K562 (cell line): ENCODE results near the gene OCA2. TPM values are rescaled to one million over a fixed set of nuclear protein-coding genes. Genes with fewer than 3 reads are reported as not detected.

Experiments
- ATAC-seq: fragments of 200-7000 bp; cut with Tn5 transposase; 3 replicates; pipeline ENCODE4 v1.9.1; 2020; ENCODE audit warnings: moderate library complexity
- BruUV-seq: library from RNA; stranded (reverse); fragments of 400-500 nt; replicated peaks from 2 replicates; lab custom pipeline; 2021; lab: Mats Ljungman, UMichigan
- CTCF ChIA-PET: fragments of 300-600 bp; formaldehyde crosslinking; extraction: SDS; loops from one replicate; lab custom pipeline; 2021; ENCODE audit warnings: low intra/inter-chr PET ratio; lab: Yijun Ruan, JAX
- POLR2A ChIA-PET: fragments of 300-600, 350-650 bp; sonication (Branson Sonifier 250); formaldehyde crosslinking; extraction: SDS; loops from one replicate; lab custom pipeline; 2021; ENCODE audit warnings: antibody characterized with exemption, inconsistent platforms; lab: Yijun Ruan, JAX
- DNase-seq, 4 experiments: peaks; one replicate each; pipeline versions ENCODE4 v3.0.0 to v3.0.0-alpha.2; 2011 to 2018; ENCODE audit warnings: low spot score in 3 of 4, mixed read lengths in 3 of 4; ENCODE audit errors: extremely low read depth in 1 of 4
- FAIRE-seq: peaks from 2 replicates; lab custom pipeline; 2011; peaks lifted over from hg19 to GRCh38; lab: Jason Lieb, UNC
- H2AFZ ChIP-seq: 2 replicates; pipeline ENCODE4 v1.6.0; 2011; ENCODE audit warnings: low read depth, low read length, control low read depth, inconsistent platforms
- H3K27ac ChIP-seq: fragments of 200-600 bp; 3 replicates; pipeline ENCODE4 v1.8.0; 2011; ENCODE audit warnings: low read depth, mild to moderate bottlenecking, control low read depth, inconsistent platforms, low read length, moderate library complexity, mixed read lengths; ENCODE audit errors: extremely low read depth
- H3K27me3 ChIP-seq, 2 experiments: fragments of 300-600 bp in 1 of 2; 2 replicates in 1 of 2; 3 replicates in 1 of 2; pipeline versions ENCODE4 v1.6.0 to v1.8.0; 2011; ENCODE audit warnings: inconsistent platforms in 2 of 2, low read length in 2 of 2, mild to moderate bottlenecking in 1 of 2, mixed read lengths in 1 of 2, moderate library complexity in 1 of 2; ENCODE audit not compliant: control insufficient read depth in 2 of 2, insufficient read depth in 2 of 2
- H3K36me3 ChIP-seq: fragments of 300-600 bp; 3 replicates; pipeline ENCODE4 v1.8.0; 2011; ENCODE audit warnings: mild to moderate bottlenecking, low read length, inconsistent platforms; ENCODE audit not compliant: control insufficient read depth, insufficient read depth
- H3K4me1 ChIP-seq, 2 experiments: fragments of 200-600 bp in 1 of 2; replicated peaks in 1 of 2; 2 replicates in 1 of 2; 3 replicates in 1 of 2; pipeline versions ENCODE4 v1.5.1 to v1.8.0; 2011; ENCODE audit warnings: inconsistent platforms in 2 of 2, low read length in 2 of 2, mild to moderate bottlenecking in 1 of 2, mixed read lengths in 1 of 2, moderate library complexity in 1 of 2; ENCODE audit not compliant: control insufficient read depth in 2 of 2, insufficient read depth in 2 of 2
- H3K4me2 ChIP-seq: 2 replicates; pipeline ENCODE4 v1.6.1; 2011; ENCODE audit warnings: low read length, control low read depth, inconsistent platforms, mixed read lengths; ENCODE audit not compliant: insufficient read depth
- H3K4me3 ChIP-seq: fragments of 200-600 bp; sonication (generic), shearing (Covaris generic); 2 replicates; pipeline ENCODE4 v1.5.1; 2016; ENCODE audit warnings: control low read depth, inconsistent platforms
- H3K79me2 ChIP-seq: fragments of 200-600 bp; 3 replicates; pipeline ENCODE4 v1.8.0; 2011; ENCODE audit warnings: low read length, inconsistent platforms; ENCODE audit not compliant: control insufficient read depth, insufficient read depth
- H3K9ac ChIP-seq, 2 experiments: 2 replicates each; pipeline versions ENCODE4 v1.6.0 to v1.6.1; 2011; ENCODE audit warnings: low read depth in 2 of 2, low read length in 2 of 2, control low read depth in 1 of 2, inconsistent platforms in 1 of 2, mild to moderate bottlenecking in 1 of 2, mixed read lengths in 1 of 2; ENCODE audit not compliant: insufficient read depth in 1 of 2
- H3K9me1 ChIP-seq: one replicate; pipeline ENCODE4 v1.6.0; 2011; ENCODE audit warnings: inconsistent platforms, mild to moderate bottlenecking, low read length, moderate library complexity; ENCODE audit not compliant: control insufficient read depth, insufficient read depth
- H3K9me3 ChIP-seq: replicated peaks from 2 replicates; pipeline ENCODE4 v1.5.1; 2011; ENCODE audit warnings: low read depth, low read length, inconsistent platforms; ENCODE audit not compliant: control insufficient read depth, insufficient read depth
- H4K20me1 ChIP-seq: replicated peaks from 2 replicates; pipeline ENCODE4 v1.6.1; 2011; ENCODE audit warnings: low read length, inconsistent platforms, mixed read lengths; ENCODE audit not compliant: control insufficient read depth, insufficient read depth
- AFF4 ChIP-seq: sonication (generic); formaldehyde crosslinking; IDR thresholded peaks from 2 replicates; pipeline ENCODE4 v1.8.0; 2023; ENCODE audit warnings: mild to moderate bottlenecking, missing genetic modification reagents
- ARID2 ChIP-seq: fragments of 450-650 bp; IDR thresholded peaks from 2 replicates; pipeline ENCODE4 v1.6.1; 2017; ENCODE audit warnings: antibody characterized with exemption, mild to moderate bottlenecking
- DDX20 ChIP-seq: fragments of 450-650 bp; IDR thresholded peaks from 2 replicates; pipeline ENCODE4 v1.6.1; 2016; ENCODE audit warnings: missing genetic modification characterization, low read depth, mild to moderate bottlenecking, missing compliant biosample characterization, moderate library complexity
- FOXP4 ChIP-seq: sonication (generic); formaldehyde crosslinking; IDR thresholded peaks from 2 replicates; pipeline ENCODE4 v1.8.0; 2022; ENCODE audit warnings: mild to moderate bottlenecking, missing genetic modification reagents, borderline replicate concordance
- HMG20B ChIP-seq: fragments of 250-450 bp; sonication (Bioruptor Pico); IDR thresholded peaks from 2 replicates; pipeline ENCODE4 v1.5.0; 2021; ENCODE audit warnings: mild to moderate bottlenecking
- PML ChIP-seq: IDR thresholded peaks from 2 replicates; pipeline ENCODE4 v1.6.1; 2012; ENCODE audit warnings: low read length, inconsistent platforms
- TARDBP ChIP-seq: fragments of 450-650 bp; IDR thresholded peaks from 2 replicates; pipeline ENCODE4 v1.6.1; 2016
- ZBTB7A ChIP-seq: IDR thresholded peaks from 2 replicates; pipeline ENCODE4 v1.6.1; 2011; ENCODE audit warnings: low read depth, mild to moderate bottlenecking, low read length, moderate library complexity, borderline replicate concordance; ENCODE audit not compliant: control insufficient read depth
- ZNF584 ChIP-seq: fragments of 200-800 bp; sonication (Bioruptor generic); IDR thresholded peaks from 2 replicates; pipeline ENCODE4 v1.6.1; 2016; ENCODE audit warnings: low read depth, mild to moderate bottlenecking, missing genetic modification characterization, missing compliant biosample characterization
- ZNF75A ChIP-seq: fragments of 450-650 bp; formaldehyde crosslinking; IDR thresholded peaks from 2 replicates; pipeline ENCODE4 v1.4.0; 2020; ENCODE audit warnings: mild to moderate bottlenecking
- WGBS: fragments of 100-300 bp; shearing (Covaris generic); methylation state at CpG from one replicate; pipeline ENCODE4 v1.1.6; 2016; ENCODE audit warnings: low coverage, mixed read lengths; ENCODE audit not compliant: insufficient coverage; ENCODE audit errors: missing lambda C conversion rate; 5-methylcytosine and 5-hydroxymethylcytosine counted together
- in situ Hi-C: fragments of 300-500 bp; cut with MboI; formaldehyde crosslinking; loops from 4 replicates; pipeline ENCODE4 v1.15.0; 2018; ENCODE audit warnings: inconsistent platforms, mixed read lengths
- intact Hi-C: fragments of 100-400 bp; cut with micrococcal nuclease; formaldehyde crosslinking; loops from 2 replicates; pipeline ENCODE4 v1.14.2; 2022
- polyA plus RNA-seq, 8 experiments: library from polyadenylated mRNA; depleted of rRNA in 4 of 8; stranded (reverse) in 5 of 8; unstranded in 3 of 8; fragments of >200 nt; fragmentation: Nextera tagmentation in 2 of 8; fragmentation: Illumina TruSeq in 1 of 8; extraction: Ambion mirVana in 2 of 8; extraction: Trizol in 1 of 8; gene quantifications; 2 replicates each; pipeline versions ENCODE4 v1.2.1 to v1.2.3, GENCODE V29; 2011 to 2014; ENCODE audit warnings: inconsistent platforms in 1 of 8, missing spikeins in 1 of 8
- total RNA-seq, 7 experiments: library from RNA; depleted of rRNA in 6 of 7; stranded (reverse); fragments of >200 nt in 6 of 7; fragmentation: Illumina TruSeq in 2 of 7; extraction: Trizol in 2 of 7; gene quantifications; 2 replicates each; pipeline versions ENCODE4 v1.2.1 to v1.2.3, GENCODE V29; 2011 to 2021; ENCODE audit warnings: low replicate concordance in 1 of 7
- TF ChIP-seq, protein P1 (sequence below), 2 experiments: fragments of 250-450 bp in 1 of 2; fragments of 450-650 bp in 1 of 2; sonication (Bioruptor Pico) in 1 of 2; IDR thresholded peaks; 2 replicates each; pipeline versions ENCODE4 v1.6.1 to v1.8.0; 2016 to 2021; ENCODE audit warnings: mild to moderate bottlenecking in 2 of 2, moderate library complexity in 2 of 2, missing compliant biosample characterization in 1 of 2, missing genetic modification characterization in 1 of 2
- TF ChIP-seq, protein P2 (sequence below), 2 experiments: fragments of 450-650 bp in 1 of 2; sonication (generic) in 1 of 2; formaldehyde crosslinking; conservative IDR thresholded peaks; 2 replicates each; pipeline versions ENCODE4 v1.4.0 to v1.8.1; 2020 to 2022; ENCODE audit warnings: mild to moderate bottlenecking in 1 of 2, missing genetic modification reagents in 1 of 2

The OCA2 gene
- total and polyA plus RNA-seq, 9 of the 15 experiments (the other 6 are each of a cell fraction or from before 2014, with no cell fraction given), result 0.07 to 0.59 (median 0.17) TPM; not detected in 1

GRCh38 chr15:28129231-28129848 lies 30.2 kb upstream of the OCA2 start (continued):
- TF ChIP-seq FOXP4, result no peak

DNA sequence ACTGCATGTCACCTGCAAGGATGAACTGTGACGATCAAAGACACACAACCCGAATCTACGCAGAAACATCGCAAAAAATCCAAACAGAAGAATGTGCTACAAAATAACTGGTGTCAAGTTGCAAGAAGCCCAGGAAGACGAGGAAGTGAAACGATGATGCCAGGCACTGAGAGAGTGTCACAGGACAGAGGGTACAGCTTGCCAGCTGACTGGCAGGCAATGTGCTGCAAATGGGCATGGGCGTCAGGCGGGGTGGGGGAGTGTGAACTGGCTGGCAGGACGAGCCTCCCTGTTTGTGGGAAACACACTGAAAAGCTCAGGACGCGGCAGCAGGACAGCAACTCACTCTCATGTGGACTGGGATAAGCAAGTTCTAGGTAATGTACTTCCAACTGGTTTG lies 28.9 kb upstream of the OCA2 start:
- no peaks in the 10 kb centered on the region for H3K9me3 ChIP-seq
- POLR2A ChIA-PET, result no interaction called here
- CTCF ChIA-PET, result no interaction called here
- no peaks in the 10 kb centered on the region for H3K4me1 ChIP-seq
- H3K79me2 ChIP-seq, result no peaks in the 10 kb centered on the region; the same call in 2 of the 3 replicates
- 89% methylated on average over 11 of the region's 11 CpGs for WGBS
- H3K4me2 ChIP-seq, result no peak overlapping the region
- FAIRE-seq (no peak), DNase-seq (no peak), ATAC-seq (no peak)
- H2AFZ ChIP-seq, result no peak overlapping the region
- intact Hi-C loops (no loop called here), in situ Hi-C loops (loop anchor here (10.0 kb wide), 1 partner anchor 1233 kb away; no protein-coding TSS in a partner anchor)
- no peak overlapping the region for H3K27ac ChIP-seq
- H4K20me1 ChIP-seq, result no peaks in the 10 kb centered on the region; the same call in 1 of the 2 replicates
- H3K9ac ChIP-seq, result 0 out of 4 replicates have a peak overlapping the region, but pooled peaks of 1 of the 2 experiments have one; percentile 26
- H3K4me3 ChIP-seq, result no peak overlapping the region
- BruUV-seq, result no TSS peak
- no peaks in the 10 kb centered on the region for H3K27me3 ChIP-seq
- H3K9me1 ChIP-seq, result no peaks in the 10 kb centered on the region
- peaks cover 87% of the 10 kb centered on the region for H3K36me3 ChIP-seq
- TF ChIP-seq DDX20 (tag), result no peak
- TF ChIP-seq PML, result no peak
- no peak for TF ChIP-seq ZNF75A
- TF ChIP-seq, protein P1, sequence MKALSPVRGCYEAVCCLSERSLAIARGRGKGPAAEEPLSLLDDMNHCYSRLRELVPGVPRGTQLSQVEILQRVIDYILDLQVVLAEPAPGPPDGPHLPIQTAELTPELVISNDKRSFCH (CRISPR knock-in tag; IDR thresholded peaks at IDR 0.05), result no peak
- TF ChIP-seq, protein P1 (tag; IDR thresholded peaks at IDR 0.05), result no peak
- TF ChIP-seq TARDBP, result no peak
- TF ChIP-seq AFF4 (CRISPR knock-in tag), result no peak
- TF ChIP-seq HMG20B (CRISPR knock-in tag), result no peak
- TF ChIP-seq, protein P2, sequence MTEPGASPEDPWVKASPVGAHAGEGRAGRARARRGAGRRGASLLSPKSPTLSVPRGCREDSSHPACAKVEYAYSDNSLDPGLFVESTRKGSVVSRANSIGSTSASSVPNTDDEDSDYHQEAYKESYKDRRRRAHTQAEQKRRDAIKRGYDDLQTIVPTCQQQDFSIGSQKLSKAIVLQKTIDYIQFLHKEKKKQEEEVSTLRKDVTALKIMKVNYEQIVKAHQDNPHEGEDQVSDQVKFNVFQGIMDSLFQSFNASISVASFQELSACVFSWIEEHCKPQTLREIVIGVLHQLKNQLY (CRISPR knock-in tag; conservative IDR thresholded peaks at IDR 0.05), result no peak
- no peak for TF ChIP-seq ARID2
- TF ChIP-seq ZBTB7A, result no peak
- TF ChIP-seq ZNF584 (CRISPR knock-in tag), result no peak
